ENCODE measurements around the gene CCL14.

DNA sequence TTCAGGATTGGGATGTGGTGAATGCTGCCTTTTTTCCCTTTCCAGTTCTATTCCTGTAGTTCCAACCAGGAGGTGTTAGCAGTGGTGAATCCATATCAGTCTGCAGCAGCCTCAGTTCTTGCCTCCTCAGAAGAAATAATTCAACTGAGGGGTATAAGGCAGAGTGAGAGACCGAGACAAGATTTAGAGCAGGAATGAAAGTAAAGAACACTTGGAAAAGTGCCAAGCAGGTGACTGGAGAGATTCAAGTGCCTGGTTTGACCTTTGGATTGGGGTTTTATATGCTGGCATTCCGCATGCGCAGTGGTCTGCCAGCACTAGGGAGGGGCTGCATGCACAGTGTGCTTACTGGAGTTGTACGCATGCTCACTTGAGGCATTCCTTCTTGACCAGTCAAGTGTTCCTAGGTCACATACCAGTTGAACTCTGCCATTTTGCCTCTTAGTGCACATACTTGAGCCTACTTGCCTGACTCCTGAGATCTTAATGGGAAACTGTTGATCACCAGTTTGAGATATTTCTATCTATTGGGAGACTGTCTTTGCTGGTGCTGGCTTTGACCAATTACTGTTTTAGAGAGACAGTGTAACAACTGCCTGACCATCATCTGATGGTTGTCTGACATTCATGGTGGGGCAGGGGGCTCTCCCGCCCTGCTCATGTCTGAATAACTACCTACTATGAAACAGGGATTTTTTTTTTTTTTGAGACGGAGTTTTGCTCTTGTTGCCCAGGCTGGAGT is 15.5 kb upstream of the CCL14 start:
- TF ChIP-seq POLR2A (IDR thresholded peaks at IDR 0.05) (no peak), EP300 (IDR thresholded peaks at IDR 0.05) (no peak), POLR2AphosphoS5 (IDR thresholded peaks at IDR 0.05) (no peak)
- TF ChIP-seq, protein P1, sequence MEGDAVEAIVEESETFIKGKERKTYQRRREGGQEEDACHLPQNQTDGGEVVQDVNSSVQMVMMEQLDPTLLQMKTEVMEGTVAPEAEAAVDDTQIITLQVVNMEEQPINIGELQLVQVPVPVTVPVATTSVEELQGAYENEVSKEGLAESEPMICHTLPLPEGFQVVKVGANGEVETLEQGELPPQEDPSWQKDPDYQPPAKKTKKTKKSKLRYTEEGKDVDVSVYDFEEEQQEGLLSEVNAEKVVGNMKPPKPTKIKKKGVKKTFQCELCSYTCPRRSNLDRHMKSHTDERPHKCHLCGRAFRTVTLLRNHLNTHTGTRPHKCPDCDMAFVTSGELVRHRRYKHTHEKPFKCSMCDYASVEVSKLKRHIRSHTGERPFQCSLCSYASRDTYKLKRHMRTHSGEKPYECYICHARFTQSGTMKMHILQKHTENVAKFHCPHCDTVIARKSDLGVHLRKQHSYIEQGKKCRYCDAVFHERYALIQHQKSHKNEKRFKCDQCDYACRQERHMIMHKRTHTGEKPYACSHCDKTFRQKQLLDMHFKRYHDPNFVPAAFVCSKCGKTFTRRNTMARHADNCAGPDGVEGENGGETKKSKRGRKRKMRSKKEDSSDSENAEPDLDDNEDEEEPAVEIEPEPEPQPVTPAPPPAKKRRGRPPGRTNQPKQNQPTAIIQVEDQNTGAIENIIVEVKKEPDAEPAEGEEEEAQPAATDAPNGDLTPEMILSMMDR (IDR thresholded peaks at IDR 0.05), result no peak

All from upper lobe of left lung (tissue), 4 donors.